Esophagus mucosa (tissue), 1 donor: ENCODE data around the gene PALLD. TPM values are rescaled to one million over a fixed set of nuclear protein-coding genes. Genes with fewer than 3 reads are reported as not detected.

Source experiments
- ATAC-seq: fragments of 200-7000 bp; cut with Tn5 transposase; one replicate; pipeline ENCODE4 v1.9.1; 2020
- total RNA-seq: library from RNA; stranded (reverse); gene quantifications from one replicate; pipeline ENCODE4 v1.2.4, GENCODE V29; 2023
- donor health status: DM: yes; HTN: yes; CAD: no.

Gene PALLD
- total RNA-seq, 1 donor from 2014 or later, result 70.1 TPM

DNA sequence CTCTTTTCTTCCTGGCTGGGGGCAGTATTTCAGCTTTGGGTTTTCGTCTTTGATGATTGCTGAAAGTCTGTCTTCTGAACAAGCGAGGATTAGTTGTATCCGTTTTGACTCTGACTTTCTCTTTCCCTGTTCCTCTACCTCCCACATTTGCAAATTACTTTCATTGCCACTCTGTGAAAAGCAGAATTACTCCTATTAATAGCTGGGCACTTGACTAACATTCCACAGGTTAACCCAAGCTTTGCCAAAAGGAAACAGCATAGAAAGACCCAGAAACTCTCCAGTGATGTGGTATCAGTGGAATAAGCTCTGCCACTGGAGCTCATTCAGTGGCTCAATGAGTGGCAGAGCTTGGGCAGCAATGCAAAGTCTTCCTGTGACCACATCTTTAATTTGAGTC, 238.9 kb downstream of the PALLD start:
- no peak for ATAC-seq

DNA sequence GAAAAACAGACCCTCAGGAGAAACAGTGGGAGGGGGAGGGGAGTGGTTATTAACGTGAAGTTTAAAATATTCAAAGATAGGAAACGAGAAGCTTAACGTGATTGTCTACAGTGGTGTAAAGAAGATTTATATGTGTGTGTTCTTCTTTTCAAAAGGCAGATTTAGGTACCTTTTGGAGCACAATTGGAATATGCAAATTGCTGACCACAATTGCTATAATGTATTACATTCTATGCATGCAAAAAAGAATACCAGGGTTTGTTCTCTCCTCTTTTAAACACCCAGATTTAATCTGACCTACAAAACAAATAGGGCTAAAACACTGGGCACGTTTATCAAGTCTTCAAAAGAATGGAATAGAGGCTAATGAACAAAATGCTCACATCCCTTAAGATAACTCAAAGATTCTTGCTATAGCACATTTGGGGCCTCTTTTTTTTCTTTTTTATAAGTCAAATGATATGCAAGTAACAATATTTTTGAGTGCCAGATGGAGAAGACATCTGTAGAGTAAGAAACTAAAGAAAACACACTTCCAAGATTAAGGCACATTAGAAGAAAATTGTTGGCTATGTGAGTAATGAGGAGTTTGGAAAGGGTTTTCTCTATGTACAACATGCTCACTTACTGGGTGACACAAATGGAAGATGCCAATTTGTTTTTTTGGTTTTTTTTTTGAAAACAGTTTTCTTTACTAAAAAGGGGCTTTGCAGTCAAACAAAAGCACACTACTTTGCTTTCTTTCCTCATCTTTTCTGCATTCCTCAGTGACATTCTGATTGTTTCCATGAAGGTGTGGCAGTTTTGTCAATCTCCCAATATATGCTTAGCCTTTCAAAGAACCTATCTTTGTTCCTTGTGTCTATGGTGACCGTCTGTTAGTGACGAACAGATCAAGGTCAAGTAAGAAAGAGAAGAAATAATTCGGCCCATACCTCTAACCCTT, 240.3 kb downstream of the PALLD start:
- no peak for ATAC-seq

DNA sequence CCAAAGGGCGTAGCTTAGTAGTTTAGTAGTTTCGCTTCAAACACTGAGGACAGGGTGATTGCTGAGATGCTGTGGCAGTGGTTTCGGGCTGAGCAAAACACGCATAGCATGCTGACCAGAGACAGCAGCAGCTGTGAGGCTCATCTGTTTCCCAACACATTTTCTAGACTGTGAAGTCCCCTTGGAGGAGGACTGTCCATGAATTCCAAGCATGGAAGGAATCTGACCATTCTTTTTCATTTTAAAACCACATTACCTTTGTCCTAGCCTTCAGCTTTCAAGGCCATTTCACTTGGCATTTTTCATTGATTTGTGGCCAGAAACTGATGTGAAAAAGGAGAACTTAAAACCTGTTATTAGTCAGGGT, 240.9 kb downstream of the PALLD start:
- no peak for ATAC-seq

DNA sequence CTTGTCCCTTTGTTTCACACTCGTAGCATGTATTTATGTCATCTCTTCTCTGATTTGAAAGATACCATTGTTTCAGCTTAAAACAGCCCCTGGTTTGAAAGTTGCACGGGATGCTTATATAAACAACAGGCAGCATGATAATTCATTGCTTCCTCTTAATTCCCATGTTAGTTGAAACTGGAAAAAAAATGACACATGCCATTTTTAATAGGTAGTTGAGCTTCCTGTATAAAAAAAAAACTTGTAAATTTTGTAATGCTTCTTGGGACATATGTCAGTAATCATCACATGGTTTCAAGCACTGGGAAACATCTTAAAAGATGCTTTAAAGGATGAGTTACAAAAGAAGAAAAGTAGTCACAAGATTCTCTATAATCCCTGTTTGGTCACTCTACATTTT, 243.0 kb downstream of the PALLD start:
- ATAC-seq, result no peak

DNA sequence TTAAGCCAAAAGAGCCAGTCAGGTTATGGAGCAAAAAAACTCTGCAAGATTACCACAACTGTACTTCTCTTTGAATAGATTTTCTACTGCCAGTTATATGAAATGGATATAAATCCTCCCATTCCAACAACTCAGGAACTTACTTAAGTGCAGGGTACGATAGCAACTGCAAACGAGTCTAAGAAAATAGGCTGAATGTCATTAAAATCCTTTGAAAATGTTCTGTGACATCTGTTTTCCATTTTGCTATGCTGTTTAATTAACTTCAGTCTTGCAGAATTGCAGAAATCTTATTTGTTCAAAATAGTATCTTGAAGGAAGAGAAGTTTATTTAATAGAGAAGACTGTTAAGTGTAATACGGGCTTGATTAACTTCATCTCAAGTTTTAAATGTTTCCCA, 243.8 kb downstream of the PALLD start:
- ATAC-seq, result no peak

DNA sequence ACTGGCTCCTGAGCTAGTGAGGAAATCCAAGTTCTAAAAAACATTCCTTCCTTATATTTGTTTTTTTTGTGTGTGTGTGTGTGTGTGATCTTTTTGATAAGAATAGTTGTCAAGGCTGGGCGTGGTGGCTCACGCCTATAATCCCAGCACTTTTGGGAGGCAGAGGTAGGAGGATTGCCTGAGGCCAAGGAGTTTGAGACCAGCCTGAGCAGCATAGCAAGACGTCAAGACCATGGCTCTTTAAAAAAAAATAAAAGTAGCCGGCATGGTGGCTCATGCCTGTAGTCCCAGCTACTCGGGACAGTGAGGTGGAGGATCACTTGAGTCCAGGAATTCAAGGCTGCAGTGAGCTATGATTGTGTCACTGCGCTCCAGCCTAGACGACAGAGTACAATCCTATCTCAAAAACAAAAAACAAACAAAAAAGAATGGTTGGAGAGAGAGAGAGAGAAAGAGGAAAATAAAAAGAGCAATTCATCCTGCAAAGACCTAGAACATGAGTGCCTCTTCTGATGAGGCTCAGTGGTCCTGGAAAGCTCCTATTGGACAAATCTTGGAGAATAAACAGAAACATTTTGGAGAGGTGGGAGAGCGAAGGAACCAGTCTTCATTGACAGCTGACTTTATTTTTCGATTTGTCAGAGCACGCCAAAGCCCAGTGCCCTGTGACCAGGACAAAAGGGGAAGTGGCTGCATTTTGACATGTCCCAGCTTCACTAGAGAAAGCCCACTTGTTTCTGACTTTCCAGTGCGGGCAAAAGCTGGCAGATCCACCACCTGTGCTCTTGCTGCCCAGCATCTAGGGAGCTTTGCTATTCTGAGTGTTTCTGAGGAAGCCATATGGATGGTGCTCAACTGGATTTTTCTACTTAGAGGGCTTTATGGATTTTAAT, 244.7 kb downstream of the PALLD start:
- ATAC-seq, result no peak

DNA sequence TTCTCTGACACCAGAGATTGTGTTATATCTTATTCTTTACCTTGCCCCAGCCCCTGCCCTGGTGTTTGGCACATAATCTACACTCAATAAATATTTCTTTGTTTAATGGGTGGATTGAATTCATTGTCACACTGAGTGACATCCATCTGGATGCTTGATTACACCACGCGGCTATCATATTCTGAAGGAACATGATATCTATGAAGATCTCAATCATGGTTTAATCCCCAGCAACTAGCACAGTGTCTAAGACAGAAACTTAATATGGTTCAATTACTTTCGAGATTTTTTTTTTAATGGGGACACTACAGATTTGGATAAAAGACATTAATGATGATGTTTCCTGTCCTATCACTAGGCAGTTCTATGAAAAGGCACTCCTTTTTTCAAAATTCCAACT, 246.3 kb downstream of the PALLD start:
- no peak for ATAC-seq

DNA sequence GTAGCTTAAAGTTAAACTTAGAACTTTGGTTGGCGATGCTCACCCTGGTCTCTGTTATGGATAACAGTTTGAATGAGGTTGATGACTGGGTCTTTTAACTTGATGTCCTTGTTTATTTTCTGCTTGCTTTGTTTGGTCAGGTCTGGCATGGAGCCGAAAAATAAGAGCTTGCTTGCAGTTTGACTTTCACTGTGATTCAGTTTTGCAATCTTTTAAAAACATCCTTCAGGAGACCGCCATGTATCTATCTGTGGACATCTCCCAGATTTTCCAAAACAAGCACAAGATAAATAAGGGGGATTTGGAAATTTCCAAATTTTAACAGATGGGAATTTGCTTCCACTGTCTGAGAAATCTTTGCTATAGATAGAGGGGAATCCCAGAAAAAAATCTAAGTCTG, 246.7 kb downstream of the PALLD start:
- no peak for ATAC-seq

DNA sequence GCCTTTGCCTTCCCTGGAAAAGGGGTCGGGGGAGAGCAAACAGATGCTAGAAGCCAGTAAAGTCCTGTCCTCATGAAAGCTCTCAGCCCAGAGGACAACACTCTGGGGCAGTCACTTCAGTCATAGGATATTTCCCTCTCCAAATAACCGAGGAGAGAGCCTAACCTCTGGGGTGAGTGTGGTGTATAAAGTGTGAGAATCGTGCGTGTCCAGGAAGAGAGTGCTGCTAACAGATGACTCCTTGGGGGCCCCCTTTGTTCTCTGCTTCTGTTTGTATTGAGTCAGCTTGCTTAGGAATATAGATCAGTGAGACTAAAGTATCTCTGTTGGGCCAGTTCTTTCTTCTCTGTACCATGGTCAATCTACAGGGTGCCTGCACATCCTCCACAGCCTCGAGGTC, 247.2 kb downstream of the PALLD start:
- ATAC-seq, result no peak

DNA sequence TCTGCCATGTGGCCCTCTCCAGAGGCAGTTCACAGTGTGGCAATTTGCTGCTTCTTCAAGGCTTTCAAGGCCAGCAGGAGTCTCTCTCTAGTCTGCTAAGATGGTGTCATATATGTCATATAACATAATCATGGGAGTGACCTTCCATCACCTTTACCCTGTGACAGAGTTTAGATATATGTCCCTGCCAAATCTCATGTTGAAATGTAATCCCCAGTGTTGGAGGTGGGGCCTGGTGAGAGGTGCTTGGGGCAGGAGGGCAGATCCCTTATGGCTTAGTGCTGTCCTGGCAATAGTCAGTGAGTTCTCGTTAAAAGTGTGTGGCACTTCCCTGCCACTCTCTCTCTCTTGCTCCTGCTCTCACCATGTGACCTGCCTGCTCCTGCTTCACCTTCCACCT, 252.0 kb downstream of the PALLD start:
- peak; percentile 69 for ATAC-seq

DNA sequence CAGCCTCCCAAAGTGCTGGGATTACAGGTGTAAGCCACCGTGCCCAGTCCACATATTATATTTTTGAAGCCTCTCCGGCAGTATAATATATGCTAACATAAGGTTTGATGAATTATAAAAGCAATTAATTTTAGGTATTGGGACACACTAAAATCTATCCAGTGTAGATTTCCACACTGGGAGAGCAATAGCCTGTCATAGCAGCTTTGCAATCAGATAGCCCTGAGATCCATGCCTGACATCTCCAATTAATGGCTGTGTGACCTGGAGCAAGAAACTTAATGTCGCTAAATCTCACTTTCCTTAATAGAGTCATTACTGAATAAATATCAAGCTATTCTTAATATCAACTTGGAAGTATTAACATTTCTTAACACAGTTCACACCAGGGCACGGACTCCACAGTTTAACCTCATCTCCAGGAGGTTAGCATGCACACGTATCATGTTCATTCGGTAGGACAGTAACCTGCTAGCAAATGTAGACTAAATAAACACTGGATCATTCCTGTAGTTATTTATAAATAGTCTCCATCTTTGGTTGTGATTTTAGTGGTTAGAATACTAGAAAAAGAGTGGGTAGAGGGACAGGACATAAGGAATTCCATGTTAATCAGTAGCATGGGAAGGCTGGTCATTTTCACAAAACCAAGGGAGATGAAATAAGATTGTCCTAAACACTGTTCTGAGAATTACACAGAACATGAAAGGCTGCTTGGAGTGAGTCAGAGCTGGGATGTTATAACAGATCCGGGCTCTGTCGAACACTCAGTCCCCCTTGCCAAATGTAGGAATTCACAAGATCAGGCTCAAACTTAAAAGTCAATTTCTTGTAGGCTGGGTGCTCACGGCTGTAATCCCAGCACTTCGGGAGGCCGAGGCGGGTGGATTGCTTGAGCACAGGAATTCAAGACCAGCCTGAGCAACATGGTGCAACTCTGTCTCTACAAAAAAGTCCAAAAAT, 254.7 kb downstream of the PALLD start:
- peak; percentile 52 for ATAC-seq

DNA sequence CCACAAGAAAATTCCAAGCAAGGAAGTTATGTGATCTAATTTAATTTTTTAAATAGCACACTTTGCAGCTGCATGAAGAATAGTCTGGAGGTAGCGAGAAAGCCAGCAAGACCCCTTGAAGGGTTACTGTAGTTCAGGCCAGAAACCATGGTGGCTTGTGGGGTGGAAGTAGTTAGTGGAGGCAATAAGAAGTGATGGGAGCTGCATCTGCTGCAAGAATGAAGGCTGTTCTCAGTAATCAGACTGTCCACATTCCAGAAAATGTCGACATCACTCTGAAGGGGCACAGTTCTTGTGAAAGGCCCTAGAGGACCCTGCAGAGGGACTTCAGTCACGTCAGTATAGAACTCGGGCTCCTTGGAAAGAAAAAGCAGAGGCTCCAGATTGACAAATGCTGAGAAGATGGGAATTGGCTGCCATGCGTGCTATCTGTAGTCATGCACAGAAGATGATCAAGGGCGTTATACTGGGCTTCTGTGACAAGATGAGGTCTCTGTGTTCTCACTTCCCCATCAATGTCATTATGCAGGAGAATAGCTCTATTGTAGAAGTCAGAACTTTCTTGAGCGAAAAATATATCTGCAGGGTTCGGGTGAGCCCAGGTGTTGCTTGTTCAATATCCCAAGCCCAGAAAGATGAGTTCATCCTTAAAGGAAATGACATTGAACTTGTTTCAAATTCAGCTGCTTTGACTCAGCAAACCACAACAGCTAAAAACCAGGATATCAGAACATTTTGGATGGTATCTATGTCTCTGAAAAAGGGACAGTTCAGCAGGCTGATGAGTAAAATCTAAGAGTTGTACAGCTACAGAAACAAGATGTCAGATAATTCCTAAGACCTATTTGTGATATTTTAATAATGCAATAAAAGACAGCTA, 259.0 kb downstream of the PALLD start:
- no peak for ATAC-seq

DNA sequence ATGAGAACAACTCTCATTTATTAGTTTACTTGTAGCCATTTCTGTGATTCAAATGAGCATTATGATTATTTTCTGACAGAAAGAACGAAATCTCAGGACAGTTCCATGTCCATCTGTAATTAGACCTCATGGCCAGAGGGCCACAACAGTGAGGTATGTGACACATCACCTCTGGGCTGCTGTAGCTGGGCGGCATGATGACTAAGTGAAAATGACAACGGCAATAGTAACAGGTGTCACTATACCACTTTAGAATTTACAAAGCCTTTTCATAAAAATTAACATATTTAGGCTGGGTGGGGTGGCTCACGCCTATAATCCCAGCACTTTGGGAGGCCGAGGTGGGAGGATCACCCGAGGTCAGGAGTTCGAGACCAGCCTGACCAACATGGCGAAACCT, 260.6 kb downstream of the PALLD start:
- peak; percentile 57 for ATAC-seq

DNA sequence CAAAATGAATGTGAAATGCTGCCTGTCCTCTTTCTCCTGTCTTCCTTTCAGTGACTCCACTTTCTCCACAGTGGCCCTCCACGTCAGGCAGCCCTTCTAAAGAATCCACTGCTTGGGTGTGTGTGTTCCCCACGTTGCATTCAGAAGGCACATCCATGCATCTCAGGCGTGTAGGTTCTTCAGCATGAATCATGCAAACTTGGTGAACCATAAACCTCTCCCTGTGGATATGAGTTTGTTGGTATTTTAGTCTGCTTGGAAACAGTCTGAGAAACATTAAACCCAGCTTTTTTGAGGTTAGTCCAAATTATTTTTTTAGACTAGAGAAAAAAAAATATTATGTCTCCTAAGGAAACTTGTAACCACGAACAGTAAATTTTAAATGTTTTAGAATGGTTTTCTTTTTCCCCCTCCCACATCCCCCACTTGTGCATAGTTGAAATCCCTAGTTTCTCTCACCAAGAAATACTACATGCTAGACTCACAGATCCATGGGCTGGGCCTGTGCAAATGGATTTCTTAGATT, 261.6 kb downstream of the PALLD start:
- peak; percentile 75 for ATAC-seq

DNA sequence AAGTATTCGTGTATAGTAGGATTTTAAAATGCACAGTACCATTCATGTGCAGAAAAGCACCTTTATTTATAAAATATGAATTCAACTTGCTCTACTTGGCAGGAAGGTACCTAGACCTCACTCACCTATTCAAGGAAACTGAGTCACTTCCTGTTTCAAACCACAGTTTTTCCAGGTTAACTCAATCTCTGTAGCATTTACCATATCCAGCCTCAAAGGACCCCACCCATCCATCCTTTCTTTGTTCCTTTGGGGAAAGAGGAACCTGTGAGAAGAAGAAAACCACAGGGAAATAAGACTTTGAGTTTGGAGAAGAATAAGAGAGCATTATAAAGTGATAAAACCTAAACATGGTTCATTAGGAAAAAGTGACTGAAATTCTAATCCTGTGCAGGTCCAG, 262.5 kb downstream of the PALLD start:
- ATAC-seq, result no peak

DNA sequence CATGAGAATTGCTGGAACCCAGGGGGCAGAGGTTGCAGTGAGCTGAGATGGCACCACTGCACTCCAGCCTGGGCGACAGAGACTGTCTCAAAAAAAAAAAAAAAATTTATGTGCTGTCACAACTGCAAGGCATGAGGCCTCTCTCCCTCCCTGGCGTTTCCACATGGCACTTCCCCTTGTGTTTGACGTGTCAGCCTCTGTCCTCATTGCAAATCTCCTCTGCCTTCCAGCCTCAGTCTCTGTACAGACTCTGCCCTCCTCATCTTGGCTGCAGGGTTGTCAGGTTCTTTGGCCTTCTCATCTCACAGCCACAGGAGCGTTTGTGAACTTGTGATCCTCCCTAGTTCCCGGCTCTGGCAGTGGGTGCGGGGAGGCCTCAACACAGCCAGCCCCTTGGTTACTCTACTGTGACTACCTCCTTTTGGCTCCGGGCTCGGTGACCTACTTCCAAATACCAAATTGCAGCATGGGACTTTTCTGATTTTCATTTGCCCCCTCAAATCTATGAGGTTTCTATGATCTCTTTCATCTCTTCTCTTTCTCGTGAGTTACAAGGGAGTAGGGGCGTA, 263.2 kb downstream of the PALLD start:
- no peak for ATAC-seq

DNA sequence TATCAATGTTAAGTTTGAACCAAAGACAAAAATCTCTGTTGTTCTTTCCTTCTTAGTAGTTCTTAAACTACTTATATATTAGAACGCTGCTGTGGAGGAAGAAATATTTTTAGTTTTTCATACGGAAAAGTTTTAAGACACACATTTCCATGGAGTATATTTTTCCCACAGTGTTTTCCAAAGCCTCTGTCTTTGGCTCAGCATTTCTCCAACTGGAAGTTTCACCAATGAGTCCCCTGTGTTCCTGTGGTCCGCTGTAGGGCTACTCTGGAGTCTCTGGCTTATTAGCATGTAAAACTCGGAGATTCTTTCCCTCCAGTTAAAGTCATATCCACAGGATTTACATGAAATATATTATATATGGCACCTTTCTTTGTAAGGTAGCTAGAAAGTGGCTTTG, 264.2 kb downstream of the PALLD start:
- ATAC-seq, result no peak

DNA sequence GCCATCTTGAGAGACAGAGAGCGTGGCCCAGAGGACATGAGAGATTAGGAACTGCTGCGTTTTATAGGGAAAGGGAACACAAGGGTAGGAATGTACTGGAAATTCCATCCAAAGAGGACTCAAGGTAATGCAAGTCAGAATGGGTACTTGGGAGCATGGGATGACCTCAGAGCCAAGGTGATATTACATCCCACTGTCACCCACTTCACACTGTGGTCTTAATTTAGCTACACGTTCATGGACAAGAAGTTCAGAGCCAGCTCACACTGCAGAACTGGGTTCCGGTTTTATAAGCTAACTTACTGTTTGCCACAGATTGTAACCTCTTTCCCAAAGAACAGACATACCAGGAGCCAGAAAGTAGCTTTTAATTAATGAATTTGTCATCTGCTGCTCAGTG, 268.5 kb downstream of the PALLD start:
- ATAC-seq, result no peak

DNA sequence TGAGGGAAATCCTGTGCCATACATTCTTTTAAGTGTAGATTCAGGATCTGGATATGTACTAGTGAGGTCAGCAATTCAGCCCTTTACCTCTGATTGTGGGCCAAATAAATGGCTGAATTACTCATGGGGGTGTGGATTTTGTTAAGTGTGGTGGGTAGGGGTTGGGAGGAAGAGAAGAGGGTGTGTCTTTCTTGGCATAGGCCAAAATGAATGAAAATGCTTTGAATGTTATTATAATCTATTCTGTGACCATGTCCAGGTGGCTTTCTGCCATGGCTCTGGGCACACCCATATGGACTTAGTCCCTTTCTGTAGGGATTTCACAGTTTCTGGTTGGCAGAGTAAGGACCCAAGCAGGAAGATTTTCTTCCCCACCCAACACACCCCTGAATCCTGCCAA, 268.9 kb downstream of the PALLD start:
- ATAC-seq, result peak; percentile 93

DNA sequence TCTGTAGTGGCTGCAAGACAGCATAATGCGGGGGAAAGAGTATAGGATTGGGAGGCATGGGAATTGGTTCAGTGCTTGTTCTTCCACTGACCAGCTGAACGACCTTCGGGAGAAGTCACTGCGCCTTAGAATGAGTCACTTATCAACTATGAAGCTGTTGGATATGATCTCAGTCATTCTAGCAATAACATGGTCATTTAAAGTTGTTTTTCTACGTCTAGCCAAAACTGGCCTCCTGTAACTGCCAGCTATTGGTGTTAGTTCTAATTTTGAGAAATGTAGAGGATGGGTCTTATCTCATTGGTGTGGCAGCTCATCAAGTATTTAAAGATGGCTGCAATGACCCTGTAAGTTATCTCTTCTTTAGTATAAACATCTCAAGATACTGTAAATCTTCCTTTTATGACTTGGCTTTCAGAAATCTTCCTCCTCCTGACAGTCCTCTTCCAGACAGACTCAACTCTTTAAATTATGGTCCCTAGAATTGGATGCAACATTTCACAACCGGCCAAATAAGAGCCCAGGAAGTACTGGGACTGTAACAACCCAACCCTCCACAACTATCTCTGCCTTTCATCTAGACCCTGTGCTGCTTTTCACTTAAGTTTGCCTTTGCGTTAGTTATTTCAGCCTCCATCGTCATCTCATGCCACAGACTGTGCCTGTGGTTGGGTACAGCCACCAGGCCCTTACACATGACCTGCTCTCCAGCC, 269.9 kb downstream of the PALLD start:
- ATAC-seq, result no peak
